HepG2 (cell line): ENCODE measurements around the gene ULK4. TPM values are rescaled to one million over a fixed set of nuclear protein-coding genes. Genes with fewer than 3 reads are reported as not detected.

Experiments used
- AGO1 ChIP-seq: fragments of 200-400 bp; formaldehyde crosslinking; IDR thresholded peaks from 2 replicates; pipeline ENCODE4 v1.6.1; 2017; ENCODE audit warnings: mild to moderate bottlenecking, low read depth, low read length, moderate library complexity; ENCODE audit not compliant: poor library complexity, severe bottlenecking
- GATAD1 ChIP-seq: IDR thresholded peaks from 2 replicates; pipeline ENCODE4 v1.6.1; 2016; ENCODE audit warnings: missing genetic modification reagents, missing compliant biosample characterization
- HNRNPH1 ChIP-seq: fragments of 200-400 bp; formaldehyde crosslinking; optimal IDR thresholded peaks from 2 replicates; pipeline ENCODE3; 2017; ENCODE audit warnings: mild to moderate bottlenecking, low read depth, low read length
- LRRFIP1 ChIP-seq: sonication (generic); formaldehyde crosslinking; conservative IDR thresholded peaks from 2 replicates; pipeline ENCODE4 v1.4.0; 2020; ENCODE audit warnings: missing genetic modification reagents
- PRMT3 ChIP-seq: sonication (generic); formaldehyde crosslinking; IDR thresholded peaks from 2 replicates; pipeline ENCODE4 v1.8.1; 2022; ENCODE audit warnings: low read depth, mild to moderate bottlenecking, moderate library complexity, missing genetic modification reagents, borderline replicate concordance
- TEAD3 ChIP-seq: optimal IDR thresholded peaks from 2 replicates; pipeline ENCODE3; 2016; ENCODE audit warnings: borderline replicate concordance
- TOE1 ChIP-seq: sonication (generic); formaldehyde crosslinking; IDR thresholded peaks from 2 replicates; pipeline ENCODE4 v1.4.0; 2020; ENCODE audit warnings: mild to moderate bottlenecking, missing genetic modification reagents
- ZHX2 ChIP-seq, 2 experiments: sonication (generic) in 1 of 2; formaldehyde crosslinking in 1 of 2; IDR thresholded peaks; 2 replicates each; pipeline versions ENCODE4 v1.6.1 to v1.9.0; 2014 to 2022; ENCODE audit warnings: antibody characterized with exemption in 1 of 2, borderline replicate concordance in 1 of 2, inconsistent platforms in 1 of 2, low read depth in 1 of 2, missing genetic modification reagents in 1 of 2
- ZNF24 ChIP-seq: fragments of 450-650 bp; IDR thresholded peaks from 2 replicates; pipeline ENCODE4 v1.6.1; 2017; ENCODE audit warnings: antibody characterized with exemption, mild to moderate bottlenecking
- ZNF337 ChIP-seq: sonication (generic); formaldehyde crosslinking; IDR thresholded peaks from 2 replicates; pipeline ENCODE4 v1.5.1; 2020; ENCODE audit warnings: missing genetic modification reagents, low read depth, mild to moderate bottlenecking, borderline replicate concordance
- polyA plus RNA-seq, 8 experiments: library from polyadenylated mRNA; depleted of rRNA in 3 of 8; stranded (reverse) in 7 of 8; unstranded in 1 of 8; fragments of >200 nt; fragmentation: Illumina TruSeq in 4 of 8; extraction: Trizol in 4 of 8; gene quantifications; 2 replicates each; pipeline versions ENCODE4 v1.2.1 to v1.2.3, GENCODE V29; 2011 to 2016; ENCODE audit warnings: low read depth in 4 of 8, missing spikeins in 1 of 8, mixed read lengths in 1 of 8; ENCODE audit not compliant: insufficient read depth in 1 of 8
- total RNA-seq, 5 experiments: library from RNA; depleted of rRNA; stranded (reverse); fragments of >200 nt; fragmentation: Illumina TruSeq; extraction: Trizol; gene quantifications; 2 replicates each; pipeline ENCODE4 v1.2.3, GENCODE V29; 2016; ENCODE audit warnings: low read depth in 1 of 5

ULK4 gene
- total and polyA plus RNA-seq, 2 of the 13 experiments (the other 11 are each of a cell fraction or from before 2014, with no cell fraction given), result 6.7 to 11.8 TPM

DNA sequence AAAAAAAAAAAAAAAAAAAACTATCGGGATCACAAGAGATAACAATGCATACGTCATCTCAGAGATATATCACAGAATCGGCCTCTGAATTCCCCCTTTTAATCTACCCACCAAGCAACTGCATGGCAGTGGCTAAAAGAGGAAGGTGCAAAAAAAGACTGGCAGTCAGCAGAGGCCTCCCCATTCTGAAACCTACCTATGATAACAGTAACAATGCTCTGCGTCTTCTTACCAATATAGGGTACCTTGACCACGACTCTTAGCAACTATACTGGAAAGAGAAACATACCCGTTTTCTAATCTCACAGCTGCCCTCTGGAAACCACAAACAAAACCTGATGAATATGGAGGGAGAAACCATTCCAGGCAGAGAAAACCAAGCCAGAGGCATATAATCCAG lies 106.9 kb downstream of the ULK4 start (continued):
- no peak for TF ChIP-seq LRRFIP1
- no peak for TF ChIP-seq ZNF24
- TF ChIP-seq PRMT3 (CRISPR knock-in tag), result no peak
- no peak for TF ChIP-seq ZNF337 (CRISPR knock-in tag)
- TF ChIP-seq GATAD1, result no peak
- TF ChIP-seq HNRNPH1, result no peak
- TF ChIP-seq ZHX2 (IDR thresholded peaks at IDR 0.05; ENCODE audit: low read depth), result no peak
- no peak for TF ChIP-seq ZHX2 (CRISPR knock-in tag; IDR thresholded peaks at IDR 0.05; ENCODE audit: borderline replicate concordance)
- no peak for TF ChIP-seq TOE1 (CRISPR knock-in tag)
- TF ChIP-seq AGO1, result no peak
- TF ChIP-seq TEAD3 (CRISPR knock-in tag), result no peak
